DND-41 (cell line): ENCODE data around the gene XYLT1.

Experiments used
- EZH2 ChIP-seq: IDR thresholded peaks from 3 replicates; pipeline ENCODE4 v1.6.1; 2012; ENCODE audit warnings: borderline replicate concordance, low read depth, mild to moderate bottlenecking, moderate library complexity, low read length, inconsistent platforms; ENCODE audit not compliant: severe bottlenecking
- TF ChIP-seq, protein P1 (sequence below): IDR thresholded peaks from 2 replicates; pipeline ENCODE4 v1.5.1; 2012; ENCODE audit warnings: borderline replicate concordance, low read length, moderate library complexity, mild to moderate bottlenecking; ENCODE audit not compliant: poor library complexity, severe bottlenecking; ENCODE audit errors: extremely low read depth

DNA sequence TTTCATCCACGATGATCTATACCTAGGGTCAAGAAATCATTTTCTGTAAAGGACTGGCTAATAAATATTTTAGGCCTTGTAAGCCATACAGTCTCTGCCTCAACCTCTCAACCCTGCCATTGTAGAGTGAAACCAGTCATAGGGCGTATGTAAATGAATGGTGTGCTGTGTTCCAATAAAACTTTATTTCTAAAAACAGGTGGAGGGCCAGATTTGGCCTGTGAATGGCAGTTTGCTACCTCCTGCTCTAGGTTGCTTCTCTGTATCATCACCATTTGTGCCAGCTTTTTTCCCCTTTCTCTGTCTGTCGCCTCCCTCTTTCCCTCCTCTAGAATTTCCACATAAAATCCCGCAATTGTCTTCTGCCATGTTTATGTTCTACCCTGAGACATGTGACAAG lies 181.7 kb downstream of the XYLT1 start:
- TF ChIP-seq, protein P1, sequence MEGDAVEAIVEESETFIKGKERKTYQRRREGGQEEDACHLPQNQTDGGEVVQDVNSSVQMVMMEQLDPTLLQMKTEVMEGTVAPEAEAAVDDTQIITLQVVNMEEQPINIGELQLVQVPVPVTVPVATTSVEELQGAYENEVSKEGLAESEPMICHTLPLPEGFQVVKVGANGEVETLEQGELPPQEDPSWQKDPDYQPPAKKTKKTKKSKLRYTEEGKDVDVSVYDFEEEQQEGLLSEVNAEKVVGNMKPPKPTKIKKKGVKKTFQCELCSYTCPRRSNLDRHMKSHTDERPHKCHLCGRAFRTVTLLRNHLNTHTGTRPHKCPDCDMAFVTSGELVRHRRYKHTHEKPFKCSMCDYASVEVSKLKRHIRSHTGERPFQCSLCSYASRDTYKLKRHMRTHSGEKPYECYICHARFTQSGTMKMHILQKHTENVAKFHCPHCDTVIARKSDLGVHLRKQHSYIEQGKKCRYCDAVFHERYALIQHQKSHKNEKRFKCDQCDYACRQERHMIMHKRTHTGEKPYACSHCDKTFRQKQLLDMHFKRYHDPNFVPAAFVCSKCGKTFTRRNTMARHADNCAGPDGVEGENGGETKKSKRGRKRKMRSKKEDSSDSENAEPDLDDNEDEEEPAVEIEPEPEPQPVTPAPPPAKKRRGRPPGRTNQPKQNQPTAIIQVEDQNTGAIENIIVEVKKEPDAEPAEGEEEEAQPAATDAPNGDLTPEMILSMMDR = no peak
- TF ChIP-seq EZH2 = no peak
